ENCODE results near the gene OPCML.

Gene OPCML

GRCh38 chr11:133501643-133502539 lies 30.4 kb downstream of the OPCML start:
- no peak for DNase-seq

- no peak for DNase-seq
These were observed 31.4 kb downstream of the OPCML start for GRCh38 chr11:133500936-133501335.

GRCh38 chr11:133500435-133500834 lies 31.9 kb downstream of the OPCML start:
- no peak for DNase-seq

GRCh38 chr11:133498969-133499368 lies 33.3 kb downstream of the OPCML start:
- no peak for DNase-seq

GRCh38 chr11:133497477-133498140 lies 34.7 kb downstream of the OPCML start:
- no peak for DNase-seq

GRCh38 chr11:133492895-133493294 lies 39.4 kb downstream of the OPCML start:
- no peak for DNase-seq

GRCh38 chr11:133491680-133492383 lies 40.5 kb downstream of the OPCML start:
- DNase-seq = no peak

- no peak for DNase-seq
These were observed 51.6 kb downstream of the OPCML start for GRCh38 chr11:133480722-133481121.

- DNase-seq = no peak
These were observed 53.1 kb downstream of the OPCML start for GRCh38 chr11:133479209-133479608.

- no peak for DNase-seq
These were observed 55.1 kb downstream of the OPCML start for GRCh38 chr11:133477251-133477625.

- DNase-seq = no peak
These were observed 55.6 kb downstream of the OPCML start for GRCh38 chr11:133476570-133477250.

GRCh38 chr11:133474461-133474860 lies 57.8 kb downstream of the OPCML start:
- DNase-seq = no peak

GRCh38 chr11:133467686-133468085 lies 64.6 kb downstream of the OPCML start:
- DNase-seq = no peak

GRCh38 chr11:133443206-133443747 lies 89.0 kb downstream of the OPCML start:
- DNase-seq = no peak

GRCh38 chr11:133441964-133442660 lies 90.2 kb downstream of the OPCML start:
- DNase-seq = no peak

GRCh38 chr11:133425992-133426391 lies 106.3 kb downstream of the OPCML start:
- DNase-seq = no peak

GRCh38 chr11:133425245-133425644 lies 107.1 kb downstream of the OPCML start:
- DNase-seq = no peak

- DNase-seq = no peak
These were observed 114.1 kb downstream of the OPCML start for GRCh38 chr11:133418218-133418617.

GRCh38 chr11:133414506-133414905 lies 117.8 kb downstream of the OPCML start:
- DNase-seq = no peak

GRCh38 chr11:133413703-133414102 lies 118.6 kb downstream of the OPCML start:
- DNase-seq = no peak

- no peak for DNase-seq
These were observed 122.5 kb downstream of the OPCML start for GRCh38 chr11:133409799-133410198.

- DNase-seq = no peak
These were observed 123.4 kb downstream of the OPCML start for GRCh38 chr11:133408936-133409335.
